T-helper 9 cell (primary cell): ENCODE data around the gene ALDH3B2.
"Not testable (repeated sequence)": the region's sequence is repeated elsewhere in the genome, so short reads cannot be mapped to it uniquely, and the experiment has no call there.

Source experiments
- DNase-seq: peaks from one replicate; pipeline ENCODE4 v3.0.0-alpha.2; 2020

Gene ALDH3B2

DNA sequence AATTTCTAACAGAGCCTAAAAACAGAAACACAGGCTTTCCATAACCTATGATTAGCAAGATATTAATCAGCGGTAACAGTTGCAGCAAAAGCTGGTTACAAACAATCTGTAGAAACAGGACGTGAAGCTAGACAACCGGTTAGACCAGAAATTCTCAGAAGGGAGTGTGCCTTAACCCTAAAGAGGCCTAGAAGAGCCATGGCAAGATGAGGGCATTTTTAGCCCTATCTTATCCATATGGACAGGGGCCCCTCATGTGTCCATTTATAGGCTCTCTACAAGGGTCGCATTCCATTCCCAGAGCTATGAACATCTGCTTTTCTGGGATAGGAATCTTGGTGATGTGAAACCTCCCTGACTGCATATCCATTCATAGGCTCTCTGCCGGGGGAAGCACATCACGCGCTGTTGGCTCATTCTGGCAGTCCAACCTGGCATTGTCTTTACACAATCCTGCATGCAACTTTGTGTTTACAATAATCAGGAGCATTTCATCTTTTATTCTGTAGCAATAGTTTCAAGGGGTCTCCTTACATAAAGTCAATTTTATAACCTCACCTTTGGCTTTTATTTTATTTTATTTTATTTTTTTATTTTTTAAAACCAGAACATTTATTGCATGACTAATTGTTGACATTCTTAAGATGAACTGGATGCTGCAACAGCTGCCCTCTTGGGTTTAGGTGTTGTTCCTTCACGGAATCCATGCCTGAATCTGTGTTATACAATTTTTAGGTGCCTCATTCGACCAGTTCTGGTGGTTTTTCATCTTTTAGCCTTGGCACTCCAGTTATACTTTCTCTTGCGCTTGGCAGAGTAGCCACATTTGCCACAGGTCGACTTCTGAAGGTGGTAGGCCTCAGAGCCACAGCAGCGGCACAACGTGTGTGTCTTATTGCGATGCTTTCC is 8.0 kb upstream of the ALDH3B2 start:
- not testable (repeated sequence) for DNase-seq

DNA sequence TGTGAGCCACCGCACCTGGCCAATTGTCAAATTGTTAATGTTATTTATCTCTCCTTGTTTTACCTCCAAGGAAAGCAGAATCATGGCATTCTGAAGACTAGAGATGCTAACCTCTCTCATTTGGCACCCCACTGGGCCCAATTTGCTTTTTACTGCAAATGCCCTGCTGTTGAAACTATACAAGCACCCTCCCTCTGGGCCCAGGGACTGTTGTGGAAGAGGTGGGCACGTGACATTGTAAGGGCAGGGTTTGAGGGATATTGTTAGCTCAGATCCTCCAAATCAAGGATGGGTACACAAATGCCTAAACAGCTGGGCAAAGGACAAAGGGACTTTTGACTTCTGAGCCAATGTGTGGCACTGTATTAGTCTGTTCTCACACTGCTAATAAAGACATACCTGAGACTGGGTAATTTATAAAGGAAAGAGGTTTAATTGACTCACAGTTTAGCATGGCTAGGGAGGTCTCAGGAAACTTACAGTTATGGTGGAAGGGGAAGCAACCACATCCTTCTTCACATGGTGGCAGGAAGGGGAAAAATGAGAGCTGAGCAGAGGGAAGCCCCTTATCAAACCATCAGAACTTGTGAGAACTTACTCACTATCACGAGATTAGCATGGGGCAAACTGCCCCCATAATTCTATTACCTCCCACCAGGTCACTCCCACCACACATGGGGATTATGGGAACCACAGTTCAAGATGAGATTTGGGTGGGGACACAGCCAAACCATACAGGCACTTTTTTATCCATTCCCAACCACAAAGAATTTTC is 6.5 kb upstream of the ALDH3B2 start:
- no peak for DNase-seq

DNA sequence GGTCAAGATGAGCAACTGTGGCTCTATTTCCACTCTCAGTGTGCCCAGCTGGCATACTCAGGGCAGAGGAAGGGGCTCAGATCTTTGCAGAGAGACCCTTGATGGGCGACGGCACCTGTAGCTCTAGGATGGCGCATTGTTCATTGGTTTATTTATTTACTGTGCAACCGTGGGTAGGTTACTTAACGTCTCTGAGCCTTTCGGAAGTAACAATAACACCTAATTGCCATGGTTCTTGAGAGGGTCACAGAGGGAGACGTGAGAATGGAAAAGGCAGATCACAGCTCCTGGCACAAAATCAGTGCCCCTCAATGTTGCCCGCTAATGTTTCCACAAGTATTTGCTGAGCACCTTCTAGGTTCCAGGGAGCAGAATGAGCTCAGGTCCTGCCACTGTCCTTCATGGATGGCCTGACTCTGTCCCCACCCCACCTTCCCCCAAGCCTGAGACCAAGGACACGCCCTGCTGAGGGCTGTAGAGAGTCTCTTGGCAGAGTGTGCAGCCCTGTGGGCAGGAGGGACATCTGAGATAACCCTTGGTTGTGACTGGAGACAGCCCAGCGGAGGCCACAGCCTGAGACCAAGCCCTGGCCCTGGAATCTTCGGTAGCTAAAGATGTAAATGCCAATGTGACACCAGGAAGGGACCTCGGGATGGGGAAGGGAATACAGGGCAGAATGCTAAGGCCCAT is 780 bp upstream of the ALDH3B2 start:
- DNase-seq: no peak

DNA sequence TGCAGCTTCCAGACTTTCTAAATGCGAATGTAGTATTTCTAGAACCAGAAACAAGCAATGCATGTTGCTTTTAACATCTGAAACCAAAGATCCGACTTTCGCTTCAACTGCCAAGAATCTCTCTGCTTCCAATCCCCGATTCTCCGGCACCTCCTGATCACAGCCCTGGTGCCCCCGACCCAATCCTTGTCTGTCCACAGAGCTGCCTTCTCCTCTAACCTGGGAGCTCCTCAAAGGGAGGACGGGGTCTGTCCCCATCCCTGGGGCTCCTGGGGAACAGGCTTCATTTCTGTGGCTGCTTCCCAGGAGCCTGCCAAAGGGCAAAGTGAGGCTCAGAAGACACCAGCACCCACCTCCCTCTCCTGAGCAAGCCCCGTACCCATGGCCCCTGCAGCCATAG is 521 bp downstream of the ALDH3B2 start:
- DNase-seq: no peak

DNA sequence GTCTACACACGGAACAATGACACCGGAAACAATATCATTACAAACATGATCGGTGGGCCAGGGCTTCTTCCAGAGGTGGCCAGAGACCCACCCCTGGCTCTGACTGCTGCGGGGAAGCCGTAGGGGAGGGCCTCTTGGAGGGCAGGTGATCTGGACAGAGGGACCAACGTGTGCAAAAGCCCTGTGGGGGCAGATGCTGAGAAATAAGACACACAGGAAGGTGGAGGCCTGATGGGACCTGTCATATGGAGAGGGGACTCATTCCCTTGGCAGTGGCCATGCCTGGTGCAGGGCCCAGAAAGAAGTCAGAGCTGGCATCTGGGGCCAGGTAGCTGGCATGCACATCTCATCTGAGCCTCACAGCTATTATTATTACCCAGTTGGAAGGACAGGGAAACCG is 1.1 kb downstream of the ALDH3B2 start:
- DNase-seq: no peak

DNA sequence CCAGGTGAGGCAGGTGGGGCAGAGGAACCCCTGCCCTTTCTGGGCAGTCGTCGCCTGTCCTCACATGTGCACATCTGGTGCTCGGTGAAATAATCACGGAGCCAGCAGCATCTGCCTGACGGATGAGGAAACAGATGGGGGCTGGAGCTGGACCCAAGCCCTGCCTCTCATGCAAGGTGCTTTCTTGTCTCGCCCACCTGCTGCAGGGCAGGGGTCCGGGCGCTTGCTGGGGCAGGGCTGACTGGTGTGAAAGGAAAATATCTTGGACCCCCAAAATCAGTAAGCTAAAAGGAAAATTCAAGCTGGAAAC is 3.3 kb downstream of the ALDH3B2 start:
- no peak for DNase-seq

DNA sequence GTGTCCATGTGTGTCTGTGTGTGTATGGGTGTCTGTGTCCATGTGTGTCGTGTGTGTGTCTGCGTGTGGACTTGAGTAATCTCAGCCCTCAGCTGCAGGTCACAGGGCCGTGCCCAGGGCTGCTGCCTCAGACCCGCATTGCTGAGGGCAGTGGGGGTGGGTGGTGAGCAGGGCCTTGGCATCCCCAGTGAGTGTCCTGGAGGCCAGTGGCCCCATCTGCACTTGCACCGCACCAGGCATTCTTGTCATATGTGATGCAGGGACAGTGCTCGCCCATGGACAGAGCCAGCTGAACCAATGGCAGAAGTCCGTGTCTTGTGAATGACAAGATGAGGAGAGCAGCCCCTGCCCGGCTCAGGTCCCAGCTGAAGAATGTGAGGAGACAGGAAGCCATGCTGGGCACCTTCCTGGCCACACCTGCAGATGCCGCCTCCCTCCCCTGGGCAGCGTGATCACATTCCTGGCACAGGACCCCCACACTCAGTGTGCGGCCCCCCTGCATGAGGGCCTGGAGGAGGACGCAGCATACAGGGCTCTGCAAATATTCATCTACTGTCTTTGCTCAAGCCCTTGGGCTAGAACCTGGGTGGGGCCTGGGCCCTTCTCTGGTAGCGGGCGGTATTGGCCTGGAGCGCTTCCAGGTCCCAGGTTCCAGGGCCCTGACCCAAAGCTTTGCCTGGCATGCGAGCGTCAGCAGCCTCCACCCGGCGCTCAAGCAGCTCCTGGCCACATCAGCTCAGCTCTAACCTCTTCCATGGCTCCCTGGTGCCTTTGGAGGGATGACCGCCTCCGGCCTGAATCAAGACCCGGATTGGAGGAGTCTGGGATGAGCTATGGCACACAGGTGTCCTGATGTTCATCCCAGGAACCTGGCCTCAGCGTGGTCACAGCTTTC is 3.9 kb downstream of the ALDH3B2 start:
- no peak for DNase-seq

DNA sequence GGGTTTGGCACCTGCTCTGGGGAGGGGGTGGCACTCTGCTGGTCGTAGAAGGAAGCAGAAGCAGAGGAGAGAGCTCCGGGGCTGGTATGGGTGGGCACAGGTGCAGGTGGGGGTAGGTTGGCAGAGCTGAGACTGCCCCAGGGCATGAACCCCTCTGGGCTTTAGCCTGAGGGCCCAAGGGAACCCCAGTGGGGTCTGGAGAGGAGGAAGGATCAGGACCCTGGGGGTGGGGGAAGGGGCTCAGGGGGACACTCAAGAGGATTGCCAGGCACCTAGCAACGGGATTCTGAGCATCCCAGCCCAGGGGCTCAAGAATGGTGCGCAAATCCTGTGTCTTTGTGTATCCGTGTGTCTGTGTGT is 6.3 kb downstream of the ALDH3B2 start:
- DNase-seq: no peak

DNA sequence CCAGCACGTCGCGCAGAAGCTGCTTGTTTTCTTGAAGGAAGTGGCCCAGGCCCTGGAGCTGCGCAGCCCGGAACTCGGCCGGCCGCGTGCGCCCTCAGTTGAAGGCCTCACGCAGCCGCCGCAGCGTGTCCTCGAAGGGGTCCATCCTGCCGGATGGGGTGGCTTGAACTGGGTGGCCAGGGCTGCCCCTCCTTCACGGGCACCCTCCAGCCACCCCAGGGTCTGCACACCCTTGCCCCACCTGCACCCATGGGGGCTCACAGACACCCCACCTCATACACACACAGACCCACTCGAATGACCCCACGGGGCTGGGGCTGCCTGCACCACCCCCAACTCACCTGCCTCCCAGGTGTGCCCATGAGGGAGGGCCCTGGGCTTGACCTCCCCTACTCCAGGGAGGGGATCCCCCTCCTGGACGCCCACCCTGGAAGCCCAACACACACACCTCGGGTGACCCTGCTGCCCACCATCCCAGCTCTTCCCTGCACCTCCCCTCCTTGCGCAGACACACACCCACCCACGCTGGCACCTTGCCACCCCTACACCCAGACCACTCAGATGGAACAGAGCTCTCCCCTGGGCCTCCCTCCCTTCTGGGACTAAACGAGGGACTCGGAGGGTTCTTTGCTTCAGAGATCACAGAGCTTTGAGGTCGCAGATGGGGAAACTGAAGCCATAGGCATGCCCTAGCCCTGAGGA is 6.8 kb downstream of the ALDH3B2 start:
- DNase-seq: no peak

DNA sequence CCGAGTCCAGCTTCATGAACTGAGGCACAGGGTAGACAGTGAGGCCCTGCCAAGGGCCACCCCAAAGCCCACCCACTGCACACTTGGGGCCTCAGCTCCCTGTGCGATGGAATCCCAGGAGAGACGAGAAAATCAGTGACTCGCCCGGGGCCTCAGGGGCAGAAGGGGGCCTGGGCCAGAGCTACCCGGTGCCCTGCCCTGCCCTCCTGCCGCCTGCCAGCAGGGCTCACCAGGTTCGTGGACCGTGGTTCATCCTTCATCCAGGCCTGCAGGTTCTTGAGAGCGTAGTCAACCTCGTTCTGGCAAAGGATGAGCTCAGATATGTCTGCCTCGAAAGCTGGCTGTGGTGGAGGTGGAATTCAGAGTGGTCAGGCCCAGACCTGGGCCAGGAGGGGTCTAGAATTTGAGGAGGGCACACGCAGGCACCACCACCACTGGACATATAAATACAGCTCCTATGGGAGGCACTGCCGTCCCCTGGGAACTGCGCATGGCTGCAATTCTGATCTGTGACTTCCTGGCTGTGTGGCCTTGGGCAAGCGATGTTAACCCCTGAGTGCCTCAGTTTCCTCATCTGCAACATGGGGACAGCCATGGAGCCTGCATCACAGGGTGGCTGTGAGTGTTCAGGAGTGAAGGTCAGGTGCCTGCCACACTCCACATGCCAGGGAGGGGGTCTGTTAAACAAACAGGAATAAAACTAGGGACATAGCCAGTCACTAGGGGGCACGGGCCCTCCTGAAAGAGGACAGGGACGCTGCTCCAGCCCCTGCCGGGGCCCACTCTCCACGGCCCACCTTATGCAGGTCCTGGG is 7.5 kb downstream of the ALDH3B2 start:
- no peak for DNase-seq

DNA sequence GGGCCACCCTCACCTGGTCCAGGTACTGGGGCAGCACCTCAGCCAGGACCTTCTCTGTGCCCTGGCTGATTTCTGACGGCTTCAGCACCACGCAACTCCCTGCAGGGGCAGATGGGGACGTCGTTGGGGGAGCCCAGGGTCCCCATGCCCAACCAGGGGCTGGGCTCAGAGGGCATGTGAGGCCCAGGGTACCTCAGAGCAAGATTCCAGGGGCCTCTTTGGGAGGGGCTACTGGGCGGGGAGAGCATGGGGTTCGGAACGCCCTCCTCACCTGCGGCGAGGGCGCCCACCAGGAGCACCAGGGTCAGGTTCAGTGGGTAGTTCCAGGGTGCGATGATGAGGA is 8.1 kb downstream of the ALDH3B2 start:
- DNase-seq: no peak

DNA sequence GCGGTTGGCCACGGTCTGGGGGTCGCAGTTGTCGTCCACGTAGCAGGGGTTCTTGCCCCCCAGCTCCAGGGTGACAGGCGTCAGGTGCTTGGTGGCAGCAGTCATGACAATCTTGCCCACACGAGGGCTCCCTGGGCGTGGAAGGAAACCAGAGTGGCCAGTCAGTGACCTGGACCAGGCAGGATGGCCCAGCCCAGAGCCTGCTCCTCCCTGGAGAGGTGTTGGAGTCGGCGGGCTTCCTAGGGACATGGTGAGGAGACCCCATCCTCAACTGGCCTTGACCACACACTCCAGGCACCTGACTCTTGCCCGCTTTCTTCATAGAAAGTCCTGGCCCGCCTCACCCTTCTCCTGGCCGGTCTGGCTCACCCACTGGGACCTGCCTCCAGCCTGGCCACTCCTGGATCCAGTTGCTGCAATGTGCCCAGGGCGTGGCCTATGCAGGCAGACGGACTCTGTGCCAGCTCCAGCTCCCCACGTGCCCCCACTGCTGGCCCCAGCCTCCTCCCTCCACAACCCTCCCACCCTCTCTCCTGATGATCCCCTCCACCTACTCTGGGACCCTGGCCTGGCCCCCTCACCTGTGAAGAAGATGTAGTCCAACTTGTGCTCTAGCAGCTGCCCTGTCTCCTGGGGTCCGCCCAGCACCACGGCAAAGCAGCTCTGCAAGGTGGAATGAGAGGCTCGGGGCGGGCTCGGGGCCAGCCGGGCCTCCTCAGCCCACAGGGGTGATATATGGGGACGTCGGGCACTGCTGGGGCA is 8.7 kb downstream of the ALDH3B2 start:
- DNase-seq: no peak

DNA sequence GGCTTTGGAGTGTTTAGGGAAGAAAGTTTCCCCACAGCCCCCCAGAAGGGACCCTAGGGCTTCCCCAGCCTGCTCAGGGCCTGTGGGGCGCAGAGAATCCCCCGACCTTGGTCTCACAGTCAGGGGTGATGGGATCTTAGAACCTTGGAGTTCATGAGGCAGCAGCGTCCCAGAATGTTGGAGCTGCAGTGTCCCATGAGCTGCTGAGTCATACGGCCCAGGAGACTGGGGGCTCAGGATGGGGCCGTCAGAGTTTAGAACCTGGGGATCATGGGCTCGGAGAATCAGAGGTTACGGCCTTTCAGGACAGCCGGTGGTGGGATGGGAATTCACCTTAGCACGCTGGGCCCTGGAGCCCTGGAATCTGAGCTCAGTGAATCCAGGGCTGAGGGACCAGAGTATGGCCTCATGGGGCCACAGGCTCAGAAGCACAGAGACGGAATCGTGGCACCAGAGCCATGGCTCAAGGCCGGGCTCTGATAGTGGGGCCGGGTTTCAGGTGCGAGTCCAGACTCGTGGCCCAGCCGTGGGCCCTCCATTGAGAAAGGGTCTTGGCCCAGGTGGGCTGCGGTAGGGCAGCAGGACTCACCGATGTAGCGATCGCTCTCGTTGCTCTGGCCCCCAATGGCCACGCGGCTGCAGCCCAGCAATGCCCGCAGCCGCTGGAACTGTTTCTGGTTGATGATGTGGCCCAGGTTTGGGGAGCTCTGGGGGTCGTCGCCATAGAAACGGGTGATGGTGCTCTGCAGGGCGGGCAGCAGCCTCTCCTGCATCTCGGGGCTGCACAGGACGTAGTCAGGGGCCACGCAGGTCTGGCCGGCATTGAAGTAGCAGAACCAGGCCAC is 9.5 kb downstream of the ALDH3B2 start:
- DNase-seq: no peak

DNA sequence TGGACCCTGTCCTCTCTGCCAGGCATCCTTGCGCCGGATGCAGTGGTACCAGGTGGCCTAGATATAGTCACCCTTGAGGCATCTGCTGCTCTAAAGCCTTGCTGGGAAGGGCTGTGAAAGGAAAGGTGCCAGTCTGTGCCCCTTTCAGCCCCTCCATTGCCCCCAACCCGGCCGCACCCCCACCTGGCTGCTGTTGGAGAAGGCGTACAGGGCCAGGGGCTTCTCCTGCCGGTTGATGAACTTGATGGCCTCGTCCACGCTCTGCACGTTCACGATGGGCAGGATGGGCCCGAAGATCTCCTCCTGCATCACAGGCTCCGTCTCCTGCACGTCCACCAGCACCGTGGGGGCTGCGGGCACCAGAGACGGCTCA is 10.2 kb downstream of the ALDH3B2 start:
- DNase-seq: no peak

DNA sequence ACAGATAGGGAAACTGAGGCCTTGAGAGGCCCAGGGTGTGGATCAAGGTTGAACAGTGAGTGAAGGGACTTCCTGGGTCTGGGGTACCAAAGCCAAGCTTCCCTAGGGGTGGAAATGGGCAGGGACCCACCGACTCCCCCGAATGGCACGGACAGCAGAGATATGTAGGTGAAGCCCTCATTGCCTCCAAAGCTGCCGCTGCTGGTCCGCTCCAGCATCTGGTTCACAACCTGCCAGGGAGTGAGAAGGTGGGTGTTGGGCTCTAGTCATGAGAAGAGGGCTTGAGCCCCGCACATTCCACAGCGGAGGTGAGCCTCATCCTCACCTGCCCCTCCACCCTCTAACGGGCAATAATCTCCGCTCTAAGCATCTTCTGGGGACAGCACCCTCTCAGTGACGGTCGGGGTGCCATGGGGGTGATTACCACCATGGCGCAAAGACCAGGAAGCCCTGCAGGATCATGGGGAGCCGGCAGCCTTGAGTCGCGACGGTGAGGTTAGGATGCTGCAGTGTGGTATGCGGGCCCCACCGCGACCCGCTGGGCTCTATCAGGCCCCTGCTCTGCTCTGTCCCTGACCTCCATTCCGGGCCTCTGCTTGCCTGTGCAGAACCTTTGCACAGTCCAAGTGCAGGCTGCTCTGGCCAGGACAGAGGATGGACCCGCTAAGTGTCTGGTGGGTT is 10.8 kb downstream of the ALDH3B2 start:
- DNase-seq: no peak

DNA sequence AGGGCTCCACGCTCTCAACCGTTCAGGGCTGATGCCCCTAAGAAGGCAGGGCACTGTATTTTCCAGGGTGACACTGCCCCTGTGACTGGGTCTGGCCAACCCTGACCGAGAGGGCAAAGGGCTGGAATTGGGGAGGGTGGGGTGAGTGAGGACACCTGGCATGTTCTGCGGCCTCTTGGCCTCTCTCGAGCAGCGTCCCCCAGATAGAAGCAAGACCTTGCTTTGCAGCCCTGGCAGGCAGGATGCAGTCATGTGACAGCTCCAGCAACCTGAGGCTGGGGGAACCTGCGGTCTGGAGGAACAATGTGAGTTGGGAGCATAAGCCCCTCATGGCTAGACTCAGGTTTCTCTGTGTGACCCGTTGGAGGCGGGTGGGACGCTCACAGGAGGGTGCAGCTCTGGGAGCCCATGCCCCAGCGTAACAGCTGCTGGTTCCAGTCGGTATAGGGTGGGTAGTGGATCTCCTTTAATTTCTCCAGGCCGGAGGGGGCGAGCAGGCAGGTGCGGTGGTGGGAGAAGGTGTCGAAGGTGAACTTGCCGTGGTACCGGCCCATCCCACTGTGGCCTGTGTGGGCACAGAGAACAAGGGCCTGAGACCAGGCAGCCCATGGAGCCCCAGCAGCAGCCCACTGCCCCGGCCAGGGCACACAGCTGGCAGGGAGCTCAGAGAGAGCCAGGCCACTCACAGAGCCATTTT is 11.4 kb downstream of the ALDH3B2 start:
- DNase-seq: no peak

DNA sequence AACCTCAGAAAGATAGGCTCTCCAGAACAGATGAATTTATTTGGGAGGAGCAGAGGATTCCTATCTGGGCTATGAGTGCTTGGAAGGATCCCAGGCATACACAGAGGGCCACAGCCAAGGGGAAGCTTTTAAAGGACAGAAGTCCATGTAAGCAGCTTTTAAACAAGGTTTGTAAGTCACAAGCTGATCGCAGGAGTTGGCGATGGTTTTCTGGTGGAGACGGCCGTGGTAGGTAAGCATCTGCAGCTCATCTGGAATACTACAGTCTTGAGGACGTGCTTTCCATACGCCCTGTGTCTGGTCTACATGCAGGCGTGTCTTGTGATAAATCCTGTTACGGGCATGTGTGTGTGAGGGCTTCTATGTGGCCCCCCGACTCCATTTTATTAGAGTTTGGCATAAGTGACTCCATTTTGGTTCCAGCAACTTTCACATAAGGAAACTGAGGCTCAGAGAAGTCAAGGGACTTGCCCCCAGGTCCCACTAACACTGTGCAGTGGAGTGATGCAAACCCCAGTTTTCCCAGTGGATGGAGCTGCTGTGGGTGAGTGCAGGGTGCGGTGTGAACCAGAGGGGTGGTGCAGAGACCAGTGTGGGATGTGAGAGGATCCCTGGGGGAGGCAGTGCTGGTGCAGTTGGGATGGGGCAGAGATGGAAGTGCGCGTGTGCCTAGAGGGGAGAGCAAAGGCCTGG is 12.1 kb downstream of the ALDH3B2 start:
- no peak for DNase-seq

DNA sequence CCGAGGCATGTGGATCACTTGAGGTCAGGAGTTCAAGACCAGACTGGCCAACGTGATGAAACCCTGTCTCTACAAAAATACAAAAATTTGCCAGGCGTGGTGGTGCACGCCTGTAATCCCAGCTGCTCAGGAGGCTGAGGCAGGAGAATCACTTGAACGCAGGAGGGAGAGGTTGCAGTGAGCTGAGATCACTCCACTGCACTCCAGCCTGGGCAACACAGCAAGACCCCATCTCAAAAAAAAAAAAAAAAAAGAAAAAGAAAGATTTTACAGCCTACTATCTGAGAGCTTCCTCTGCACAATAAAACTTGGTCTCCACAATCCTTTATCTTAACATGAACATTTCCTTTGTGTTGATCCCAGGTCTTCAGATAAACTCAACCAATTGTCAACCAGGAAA is 13.7 kb downstream of the ALDH3B2 start:
- not testable (repeated sequence) for DNase-seq
